Spleen (tissue), 7 donors: ENCODE data around the gene ZNF581.

Experiments used
- POLR2A ChIP-seq, 3 donors: fragments of 450-650 bp; IDR thresholded peaks; one replicate each; pipeline ENCODE4 v1.5.1; 2017; ENCODE audit warnings: antibody characterized with exemption in 3 of 3, mild to moderate bottlenecking in 1 of 3
- POLR2AphosphoS5 ChIP-seq, 3 donors: sonication (generic); formaldehyde crosslinking; IDR thresholded peaks; one replicate each; pipeline ENCODE4 v1.5.1; 2017; ENCODE audit warnings: antibody characterized with exemption in 3 of 3
- TF ChIP-seq, protein P1 (sequence below), 11 experiments: fragments of 200-600 bp in 7 of 11; fragments of 450-650 bp in 4 of 11; sonication (generic) in 4 of 11; IDR thresholded peaks in 8 of 11; conservative IDR thresholded peaks in 3 of 11; 1 replicate in 7 of 11; 2 replicates in 4 of 11; pipeline versions ENCODE4 v1.4.0 to v1.8.0; 2016 to 2021; ENCODE audit warnings: antibody characterized with exemption in 11 of 11, inconsistent platforms in 4 of 11, mild to moderate bottlenecking in 1 of 11
- donor health status: DM: no; HTN: no; CAD: no; lungs with moderate emphysema.
- donor health status: DM: no; HTN: no; CAD: no.
- donor health status: DM: no; HTN: no; CAD: no.

DNA sequence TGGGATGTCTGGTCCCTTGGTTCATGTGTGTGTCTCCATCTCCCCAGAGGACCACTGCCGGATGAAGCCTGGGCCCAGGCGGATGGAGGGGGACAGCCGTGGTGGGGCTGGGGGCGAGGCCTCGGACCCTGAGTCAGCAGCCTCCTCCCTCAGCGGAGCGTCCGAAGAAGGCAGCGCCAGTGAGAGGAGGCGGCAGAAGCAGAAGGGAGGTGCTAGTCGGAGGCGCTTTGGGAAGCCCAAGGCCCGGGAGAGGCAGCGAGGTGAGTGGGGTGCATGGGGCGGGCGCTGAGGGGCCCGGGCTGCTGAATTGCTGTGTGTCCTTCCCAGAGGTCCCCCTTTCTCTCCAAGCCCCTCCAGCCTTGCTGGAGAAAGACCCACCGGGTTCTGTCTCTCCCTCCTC, 7.8 kb downstream of the ZNF581 start:
- TF ChIP-seq, protein P1, sequence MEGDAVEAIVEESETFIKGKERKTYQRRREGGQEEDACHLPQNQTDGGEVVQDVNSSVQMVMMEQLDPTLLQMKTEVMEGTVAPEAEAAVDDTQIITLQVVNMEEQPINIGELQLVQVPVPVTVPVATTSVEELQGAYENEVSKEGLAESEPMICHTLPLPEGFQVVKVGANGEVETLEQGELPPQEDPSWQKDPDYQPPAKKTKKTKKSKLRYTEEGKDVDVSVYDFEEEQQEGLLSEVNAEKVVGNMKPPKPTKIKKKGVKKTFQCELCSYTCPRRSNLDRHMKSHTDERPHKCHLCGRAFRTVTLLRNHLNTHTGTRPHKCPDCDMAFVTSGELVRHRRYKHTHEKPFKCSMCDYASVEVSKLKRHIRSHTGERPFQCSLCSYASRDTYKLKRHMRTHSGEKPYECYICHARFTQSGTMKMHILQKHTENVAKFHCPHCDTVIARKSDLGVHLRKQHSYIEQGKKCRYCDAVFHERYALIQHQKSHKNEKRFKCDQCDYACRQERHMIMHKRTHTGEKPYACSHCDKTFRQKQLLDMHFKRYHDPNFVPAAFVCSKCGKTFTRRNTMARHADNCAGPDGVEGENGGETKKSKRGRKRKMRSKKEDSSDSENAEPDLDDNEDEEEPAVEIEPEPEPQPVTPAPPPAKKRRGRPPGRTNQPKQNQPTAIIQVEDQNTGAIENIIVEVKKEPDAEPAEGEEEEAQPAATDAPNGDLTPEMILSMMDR (IDR thresholded peaks at IDR 0.05 in 8 of 11, conservative IDR thresholded peaks at IDR 0.05 in 3 of 11), result no peak
- no peak for TF ChIP-seq POLR2A (IDR thresholded peaks at IDR 0.05)
- TF ChIP-seq POLR2AphosphoS5 (IDR thresholded peaks at IDR 0.05), result no peak
